Non-pigmented ciliary epithelial cell (primary cell): ENCODE data around the gene VWA3B.

ENCODE experiments used
- DNase-seq: peaks from one replicate; pipeline ENCODE4 v3.0.0-alpha.2; 2010; ENCODE audit warnings: low read depth

VWA3B gene

GRCh38 chr2:98333922-98334321, 247.0 kb downstream of the VWA3B start:
- DNase-seq: no peak

- peak; percentile 87 for DNase-seq
Observed at GRCh38 chr2:98334439-98335078, 247.6 kb downstream of the VWA3B start.

DNA sequence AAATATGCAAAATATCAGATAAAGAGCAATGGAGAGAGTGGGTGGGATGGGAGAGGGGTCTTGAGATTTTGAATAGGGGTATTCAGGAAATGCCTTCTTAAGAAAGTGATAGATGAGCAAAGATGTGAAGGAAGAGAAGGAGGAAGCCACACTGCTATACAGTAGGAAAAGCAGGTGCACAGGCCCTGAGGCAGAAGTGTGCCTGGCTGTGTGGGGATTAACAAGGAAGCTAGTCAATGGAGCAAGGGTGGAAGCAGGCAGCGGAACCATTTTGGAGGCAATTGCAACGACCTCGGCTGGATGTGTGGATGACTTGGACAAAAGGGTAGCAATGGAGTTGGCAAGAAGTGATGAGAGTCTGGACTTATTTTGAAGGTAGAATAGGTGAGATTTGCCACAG, 248.3 kb downstream of the VWA3B start:
- no peak for DNase-seq

- no peak for DNase-seq
Observed at GRCh38 chr2:98341241-98341640, 254.3 kb downstream of the VWA3B start.

DNA sequence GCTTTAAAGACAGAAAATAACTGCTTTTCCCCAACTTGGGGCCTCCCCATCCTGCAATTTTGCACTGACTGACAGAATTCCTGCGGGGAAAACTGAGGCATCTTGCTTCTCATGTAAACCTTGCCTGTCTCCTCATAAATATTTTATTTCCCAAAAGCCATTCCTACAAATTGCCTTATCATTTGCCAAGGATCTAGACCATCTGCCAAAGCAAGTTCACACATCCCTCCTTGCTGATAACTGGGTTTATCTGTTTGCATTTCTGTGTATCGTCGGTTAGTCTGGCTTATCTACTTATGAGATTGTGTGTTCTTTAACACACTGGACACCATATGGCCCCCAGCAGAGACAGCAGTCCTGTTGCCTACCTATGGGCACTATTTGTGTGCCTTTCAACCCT, 256.3 kb downstream of the VWA3B start:
- DNase-seq: no peak

- no peak for DNase-seq
Observed at GRCh38 chr2:98346311-98347236, 259.6 kb downstream of the VWA3B start, which contains the start of gene CNGA3. Gene CNGA3 (plus strand): TSS chr2:98346456. CDS start chr2:98369976, 23,520 bp downstream.

DNA sequence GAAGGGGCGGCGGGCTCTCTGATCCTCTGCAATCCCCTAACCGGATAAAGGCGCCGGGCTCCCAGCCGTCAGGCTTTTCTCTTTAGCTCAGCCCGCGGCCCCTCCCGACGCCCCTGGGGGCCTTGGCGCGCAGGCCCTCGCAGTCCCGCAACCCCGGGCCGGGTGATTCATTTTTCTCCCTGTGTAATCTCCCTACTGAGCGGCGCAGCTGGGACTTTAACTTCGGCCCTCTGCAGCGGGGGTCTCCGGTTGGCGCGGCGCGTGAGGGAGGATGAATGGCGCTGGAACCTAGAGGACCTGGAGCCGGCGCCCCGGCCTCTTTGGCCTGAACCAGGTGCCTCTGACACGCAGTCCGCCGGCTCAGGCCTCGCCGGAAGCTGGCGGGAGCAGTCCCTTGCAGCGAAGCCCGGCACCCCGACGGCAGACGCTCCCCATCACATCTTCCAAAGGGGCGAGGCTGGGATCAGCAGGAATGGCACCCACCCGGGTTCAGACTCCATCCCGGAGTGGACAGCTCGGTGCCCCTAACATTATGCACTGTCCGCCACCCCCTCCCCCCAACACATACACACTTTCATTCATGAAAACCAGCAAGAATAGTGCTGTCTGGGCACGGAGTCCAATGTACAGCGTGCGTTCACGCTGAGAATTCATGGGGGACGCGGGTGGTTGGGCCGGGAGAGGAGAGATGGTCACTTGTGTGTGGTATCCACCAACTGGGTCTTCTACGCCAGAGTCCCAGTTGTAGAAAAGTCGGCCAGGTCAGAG, 260.5 kb downstream of the VWA3B start:
- no peak for DNase-seq

- no peak for DNase-seq
Observed at GRCh38 chr2:98348066-98348561, 261.1 kb downstream of the VWA3B start.

- DNase-seq: no peak
Observed at GRCh38 chr2:98350411-98350810, 263.4 kb downstream of the VWA3B start.

DNA sequence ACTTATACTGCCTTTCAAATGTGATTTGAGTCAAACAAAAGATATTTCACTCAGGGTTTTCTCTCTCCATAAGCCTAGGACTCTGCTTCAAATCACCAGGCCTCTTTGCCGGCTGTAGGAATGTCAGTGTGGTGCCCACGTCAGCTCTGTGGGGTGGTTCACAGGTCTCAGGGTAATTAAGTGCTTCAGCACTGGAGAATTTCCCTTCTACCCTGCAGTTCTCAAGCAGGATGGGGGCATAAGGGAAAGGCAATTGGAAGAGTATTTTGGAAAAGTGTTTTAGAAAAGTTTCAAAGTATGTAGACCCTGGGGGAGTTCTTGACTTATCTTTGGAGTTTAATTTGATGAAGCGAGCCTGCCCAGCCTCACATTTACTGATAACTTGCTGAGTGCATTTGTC, 268.9 kb downstream of the VWA3B start:
- no peak for DNase-seq

- DNase-seq: no peak
Observed at GRCh38 chr2:98356729-98357128, 269.8 kb downstream of the VWA3B start.

DNA sequence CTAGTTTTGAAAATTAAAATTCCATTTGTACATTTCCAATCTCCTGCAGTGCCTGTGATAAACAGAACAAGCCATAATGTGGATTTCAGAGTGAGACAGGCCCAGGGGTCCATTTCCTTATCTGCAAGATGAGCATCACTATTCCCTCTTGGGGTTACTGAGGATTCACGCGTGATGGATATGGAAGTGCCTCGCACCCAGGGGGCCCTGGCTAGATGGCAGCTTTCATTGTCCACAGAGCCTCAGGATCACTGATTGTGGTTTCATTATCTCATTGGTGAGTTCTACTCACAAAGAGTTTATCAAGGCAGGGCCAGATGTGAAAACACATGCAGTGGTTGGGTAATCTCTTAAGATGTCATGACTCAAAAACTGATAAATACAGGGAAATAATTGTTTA, 270.9 kb downstream of the VWA3B start:
- no peak for DNase-seq

DNA sequence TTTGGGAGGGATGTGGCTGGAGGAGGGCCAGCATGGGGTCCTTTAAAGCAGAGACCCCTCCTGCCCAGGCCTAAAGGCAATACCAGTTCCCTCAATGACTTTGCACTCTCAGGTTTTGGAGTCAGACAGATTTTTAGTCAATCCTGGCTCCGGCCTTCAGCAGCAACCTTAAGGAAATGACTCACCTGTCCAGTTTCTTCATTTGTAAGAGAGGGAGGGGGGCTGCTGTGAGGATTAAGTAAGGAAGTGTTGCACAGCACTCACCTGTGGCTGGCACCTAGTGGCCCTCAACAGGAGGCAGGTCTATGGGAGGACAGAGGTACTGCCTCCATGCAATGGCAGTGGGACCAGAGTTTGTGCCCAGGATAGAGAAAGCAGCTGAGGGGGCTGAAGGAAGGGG, 273.0 kb downstream of the VWA3B start:
- DNase-seq: no peak
